ENCODE results near the gene RNPEPL1.

Gene RNPEPL1

DNA sequence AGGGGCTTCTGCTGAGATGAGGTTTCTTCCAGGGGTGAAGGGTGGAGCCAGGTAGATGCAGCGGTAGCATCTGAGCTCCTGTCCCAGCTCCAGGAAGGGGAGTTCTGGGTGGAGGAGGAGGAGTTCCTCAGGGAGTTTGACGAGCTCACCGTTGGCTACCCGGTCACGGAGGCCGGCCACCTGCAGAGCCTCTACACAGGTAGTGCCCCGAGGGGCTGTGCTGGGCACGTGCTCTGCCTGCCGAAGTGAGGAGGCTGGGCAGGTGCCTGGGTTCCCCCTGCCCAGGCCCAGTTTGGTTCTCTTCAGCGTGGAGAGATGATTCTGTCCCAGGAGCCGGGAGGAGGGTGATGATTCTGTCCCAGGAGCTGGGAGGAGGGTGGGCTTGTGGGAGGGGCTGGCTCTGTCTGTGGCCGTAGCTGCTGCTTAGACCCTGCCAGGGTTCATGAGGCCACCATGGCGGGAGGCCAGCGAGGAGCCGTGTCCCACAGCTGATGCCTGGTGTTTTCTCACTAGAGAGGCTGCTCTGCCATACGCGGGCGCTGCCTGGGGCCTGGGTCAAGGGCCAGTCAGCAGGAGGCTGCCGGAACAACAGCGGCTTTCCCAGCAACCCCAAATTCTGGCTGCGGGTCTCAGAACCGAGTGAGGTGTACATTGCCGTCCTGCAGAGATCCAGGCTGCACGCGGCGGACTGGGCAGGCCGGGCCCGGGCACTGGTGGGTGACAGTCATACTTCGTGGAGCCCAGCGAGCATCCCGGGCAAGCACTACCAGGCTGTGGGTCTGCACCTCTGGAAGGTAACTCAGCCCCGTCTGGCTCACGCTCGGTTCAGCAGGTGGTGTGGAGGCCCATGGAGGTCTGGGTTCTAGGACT, 26.5 kb downstream of the RNPEPL1 start:
- no peak for DNase-seq

DNA sequence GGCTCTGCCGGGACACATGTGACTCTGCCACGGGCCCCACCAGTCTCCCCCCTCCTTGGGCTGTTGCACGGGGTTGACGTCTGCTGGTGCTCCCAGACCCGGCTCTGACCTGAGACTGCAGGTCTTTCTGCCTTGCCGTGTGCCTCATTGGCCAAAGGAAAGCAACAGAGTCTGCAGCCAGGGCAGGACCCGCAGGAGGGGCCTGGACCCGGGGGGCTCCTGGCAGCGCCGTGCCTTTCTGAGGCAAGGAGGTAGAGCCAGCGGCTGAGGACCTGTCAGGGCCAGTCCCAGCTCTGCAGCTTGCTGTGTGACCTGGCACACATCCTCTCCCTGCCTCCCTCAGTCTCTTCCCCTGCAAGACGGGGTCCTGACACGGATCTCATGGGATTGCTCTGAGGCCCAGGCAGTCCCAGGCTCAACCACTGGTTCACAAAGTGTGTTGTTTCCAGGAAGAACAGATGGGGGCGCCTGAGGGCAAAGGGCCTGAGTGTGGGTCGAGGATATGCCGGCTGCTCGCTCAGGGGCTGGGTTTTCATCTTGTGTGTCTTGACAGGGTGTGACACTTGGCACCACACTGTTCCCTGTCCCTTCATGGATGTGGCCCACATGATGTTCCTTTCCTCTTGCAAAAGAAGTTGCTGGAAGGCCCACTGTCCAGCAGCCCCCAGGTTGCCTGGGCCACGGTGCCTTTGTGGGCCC, 27.2 kb downstream of the RNPEPL1 start:
- no peak for DNase-seq

DNA sequence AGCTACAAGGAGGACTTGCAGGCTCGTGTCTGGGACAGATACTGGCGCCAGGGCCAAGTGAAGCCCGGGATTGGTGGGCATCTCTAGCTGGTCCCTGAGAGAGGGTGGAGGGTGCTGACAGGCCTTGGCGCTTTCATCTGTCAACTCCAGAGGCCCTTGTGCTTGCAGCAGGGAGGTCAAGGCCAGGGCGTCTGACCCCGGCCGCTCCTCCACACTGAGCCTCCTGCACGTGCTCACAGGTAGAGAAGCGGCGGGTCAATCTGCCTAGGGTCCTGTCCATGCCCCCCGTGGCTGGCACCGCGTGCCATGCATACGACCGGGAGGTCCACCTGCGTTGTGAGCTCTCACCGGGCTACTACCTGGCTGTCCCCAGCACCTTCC, 27.8 kb downstream of the RNPEPL1 start:
- no peak for DNase-seq

DNA sequence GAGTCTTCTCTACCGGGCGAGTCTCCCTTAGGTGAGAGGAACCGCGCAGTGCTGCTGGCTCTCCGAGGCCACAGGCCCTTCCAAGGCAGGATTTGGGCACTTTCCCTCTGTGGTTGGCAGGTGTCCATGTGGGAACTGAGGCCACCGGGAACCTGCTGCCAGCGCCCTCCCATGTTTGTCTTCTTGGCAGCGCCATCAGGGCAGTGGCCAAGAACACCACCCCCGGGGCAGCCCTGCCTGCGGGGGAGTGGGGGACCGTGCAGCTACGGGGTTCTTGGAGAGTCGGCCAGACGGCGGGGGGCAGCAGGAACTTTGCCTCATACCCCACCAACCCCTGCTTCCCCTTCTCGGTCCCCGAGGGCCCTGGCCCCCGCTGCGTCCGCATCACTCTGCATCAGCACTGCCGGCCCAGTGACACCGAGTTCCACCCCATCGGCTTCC, 28.2 kb downstream of the RNPEPL1 start:
- DNase-seq, result no peak

DNA sequence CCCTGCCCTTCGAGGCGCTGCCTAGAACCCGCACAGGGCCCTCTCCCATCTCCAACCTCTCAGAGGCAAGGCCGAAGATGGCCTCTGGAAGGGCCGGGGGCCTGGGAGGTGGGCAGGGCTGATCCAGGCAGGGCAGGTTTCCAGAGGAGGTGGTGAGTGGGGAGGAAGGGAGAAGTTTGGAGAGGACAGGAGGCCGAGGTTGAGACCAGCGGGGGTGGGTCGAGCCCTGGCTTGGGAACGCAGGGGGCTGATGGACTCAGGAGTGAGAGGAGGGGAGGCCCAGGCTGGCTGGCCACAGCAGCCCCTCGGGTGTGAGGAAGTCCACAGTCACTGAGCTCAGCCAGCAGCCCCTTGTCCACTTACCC, 28.8 kb downstream of the RNPEPL1 start:
- DNase-seq, result no peak

DNA sequence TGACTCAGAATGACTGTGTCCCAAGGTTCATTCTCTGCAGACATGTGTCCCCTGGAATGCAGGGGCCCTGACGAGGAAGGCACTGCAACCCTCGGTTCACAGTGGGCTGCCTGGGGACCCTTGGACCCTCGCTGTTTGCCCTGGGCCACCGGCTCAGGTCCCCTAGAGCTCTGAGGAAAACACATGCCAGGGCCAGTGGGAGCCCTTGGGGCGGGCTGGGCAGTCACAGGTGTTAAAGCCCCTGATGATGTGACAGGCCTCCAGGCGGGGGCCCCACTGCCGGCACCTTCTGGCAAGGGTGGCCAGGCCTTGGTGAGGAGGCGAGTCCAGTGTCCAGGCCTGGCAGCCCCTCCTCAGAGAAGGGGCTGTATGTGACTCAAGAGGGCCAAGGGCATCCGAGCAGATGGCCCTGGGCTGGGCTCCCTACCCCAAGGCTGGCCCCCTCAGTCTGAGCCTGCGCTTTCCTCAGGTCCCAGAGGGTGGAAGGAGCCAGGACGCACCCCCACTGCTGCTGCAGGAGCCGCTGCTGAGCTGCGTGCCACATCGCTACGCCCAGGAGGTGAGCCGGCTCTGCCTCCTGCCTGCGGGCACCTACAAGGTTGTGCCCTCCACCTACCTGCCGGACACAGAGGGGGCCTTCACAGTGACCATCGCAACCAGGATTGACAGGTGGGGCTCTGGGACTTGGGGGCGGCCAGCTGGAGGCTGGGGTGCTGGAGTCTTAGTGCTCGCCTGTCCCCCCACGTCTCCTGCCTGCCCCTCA, 29.3 kb downstream of the RNPEPL1 start:
- DNase-seq, result no peak

DNA sequence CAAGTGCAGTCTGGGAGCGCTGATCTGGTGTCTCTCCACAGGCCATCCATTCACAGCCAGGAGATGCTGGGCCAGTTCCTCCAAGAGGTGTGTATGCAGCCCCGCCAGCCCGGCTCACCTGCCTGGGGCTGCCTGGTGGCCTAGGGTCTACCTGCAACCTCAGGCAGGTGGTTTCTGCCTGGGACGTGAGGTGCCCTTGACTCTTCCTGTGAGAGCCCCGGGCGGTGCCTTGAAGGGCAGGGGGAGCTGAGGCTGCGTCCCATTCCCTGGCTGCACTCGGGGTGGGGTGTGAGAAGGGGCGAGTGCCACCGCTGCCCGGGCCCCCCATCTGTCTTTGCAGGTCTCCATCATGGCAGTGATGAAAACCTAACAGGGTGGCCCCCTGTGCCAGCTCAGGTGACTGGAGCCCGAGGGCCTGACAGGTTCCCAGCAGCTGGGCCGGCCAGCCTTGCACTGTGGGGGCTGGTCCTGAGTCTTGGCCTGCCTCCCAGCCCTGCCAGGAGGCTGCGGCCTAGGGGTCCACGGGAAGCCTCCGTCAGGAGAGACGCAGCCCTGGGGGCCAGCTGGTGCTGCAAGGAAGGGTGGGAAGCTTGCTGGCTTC, 30.1 kb downstream of the RNPEPL1 start:
- no peak for DNase-seq

DNA sequence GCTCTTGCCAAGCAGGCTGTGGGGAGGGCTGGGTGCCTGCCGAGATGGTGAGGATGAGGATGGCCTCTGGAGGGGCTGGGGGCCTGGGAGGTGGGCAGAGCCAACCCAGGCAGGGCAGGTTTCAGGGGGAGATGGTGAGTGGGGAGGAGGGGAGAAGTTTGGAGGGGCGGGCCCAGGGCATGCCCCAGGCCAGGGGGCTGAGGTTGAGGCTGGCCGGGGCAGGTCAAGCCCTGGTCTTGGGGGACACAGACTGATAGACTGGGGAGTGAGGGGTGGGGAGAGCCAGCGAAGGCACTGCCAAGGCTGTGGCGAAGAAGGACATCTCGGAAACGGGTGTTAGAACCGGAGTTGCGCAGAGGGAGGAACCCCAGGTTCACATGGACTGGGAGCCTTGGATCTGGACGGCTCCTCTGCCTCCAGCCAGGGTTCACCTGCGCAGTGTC, 30.9 kb downstream of the RNPEPL1 start:
- DNase-seq, result no peak

DNA sequence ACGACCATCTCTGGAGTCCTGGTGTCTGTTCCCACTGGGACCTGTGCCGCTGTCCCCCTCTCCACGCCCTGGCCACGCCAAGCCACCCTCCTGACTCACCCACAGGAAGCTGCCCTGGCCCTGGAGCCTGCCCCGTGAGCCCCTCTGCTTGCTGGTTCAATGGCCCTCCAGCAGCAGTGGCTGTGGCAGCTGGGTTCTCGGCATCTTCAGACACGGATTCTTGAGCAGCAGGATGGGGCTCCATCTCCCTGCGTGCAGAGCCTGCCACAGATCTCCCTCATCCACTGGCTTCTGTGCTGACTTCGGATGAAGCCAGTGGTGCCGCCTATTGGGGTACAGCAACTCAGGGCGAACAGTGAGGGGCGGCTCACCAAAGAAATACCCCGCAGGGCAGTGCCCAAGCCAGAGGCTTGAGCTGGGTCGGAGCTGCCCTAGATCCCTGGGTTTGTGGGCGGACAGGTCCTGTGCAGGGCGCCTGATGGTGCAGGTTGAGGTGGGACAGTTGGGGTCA, 32.2 kb downstream of the RNPEPL1 start:
- DNase-seq, result no peak

DNA sequence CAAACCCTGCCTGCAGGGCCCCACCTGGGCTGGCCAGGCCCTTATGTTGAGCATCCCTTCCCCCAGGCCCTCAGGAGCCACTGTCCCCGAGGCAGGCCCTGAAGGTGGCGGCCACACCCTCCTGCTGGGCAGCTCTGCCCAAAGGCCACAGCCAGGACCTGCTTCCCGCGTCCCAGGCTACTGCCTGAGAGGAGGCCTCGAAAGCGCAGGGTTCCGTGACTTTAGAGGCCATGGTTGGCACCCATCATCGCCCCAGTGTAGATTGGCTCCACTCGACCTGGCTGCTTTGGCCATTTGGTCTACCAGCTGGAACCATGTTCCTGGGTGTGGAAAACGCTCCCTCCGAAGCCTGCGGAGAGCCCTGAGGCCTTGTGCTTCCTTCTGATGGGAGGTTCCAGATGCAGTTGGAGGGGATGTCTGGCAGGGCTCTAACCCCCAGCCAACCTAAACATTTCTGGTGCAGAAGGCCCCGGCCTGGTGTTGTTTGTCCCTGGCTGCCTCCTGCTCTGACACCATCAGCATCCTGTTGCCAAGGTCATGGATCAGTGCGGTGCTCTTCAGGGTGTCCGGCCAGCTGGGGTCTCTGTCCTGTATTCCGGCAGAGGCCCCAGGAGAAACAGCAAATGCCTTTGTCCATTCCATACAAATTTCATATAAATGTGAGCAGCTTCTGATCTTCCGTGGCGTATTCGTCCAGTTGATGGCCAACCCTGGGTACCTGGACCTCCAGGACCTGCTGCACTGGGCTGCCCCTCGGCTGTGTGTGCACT, 33.0 kb downstream of the RNPEPL1 start:
- DNase-seq, result no peak

DNA sequence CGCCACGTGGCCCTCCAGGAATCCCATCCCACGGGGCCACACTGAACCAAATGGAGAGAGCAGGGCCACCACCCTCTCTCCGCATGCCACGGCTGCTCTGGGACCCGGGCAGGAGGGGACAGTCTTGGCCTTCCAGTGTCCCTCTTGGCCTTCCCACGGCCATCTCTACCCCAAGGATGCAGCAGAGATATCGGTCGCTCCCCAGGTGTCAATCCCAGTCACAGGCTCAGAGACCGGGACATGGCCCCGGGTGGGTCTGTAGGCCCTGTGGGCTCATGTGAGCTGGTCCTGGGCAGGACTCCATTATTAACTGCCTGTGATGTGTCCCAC, 33.5 kb downstream of the RNPEPL1 start:
- no peak for DNase-seq

DNA sequence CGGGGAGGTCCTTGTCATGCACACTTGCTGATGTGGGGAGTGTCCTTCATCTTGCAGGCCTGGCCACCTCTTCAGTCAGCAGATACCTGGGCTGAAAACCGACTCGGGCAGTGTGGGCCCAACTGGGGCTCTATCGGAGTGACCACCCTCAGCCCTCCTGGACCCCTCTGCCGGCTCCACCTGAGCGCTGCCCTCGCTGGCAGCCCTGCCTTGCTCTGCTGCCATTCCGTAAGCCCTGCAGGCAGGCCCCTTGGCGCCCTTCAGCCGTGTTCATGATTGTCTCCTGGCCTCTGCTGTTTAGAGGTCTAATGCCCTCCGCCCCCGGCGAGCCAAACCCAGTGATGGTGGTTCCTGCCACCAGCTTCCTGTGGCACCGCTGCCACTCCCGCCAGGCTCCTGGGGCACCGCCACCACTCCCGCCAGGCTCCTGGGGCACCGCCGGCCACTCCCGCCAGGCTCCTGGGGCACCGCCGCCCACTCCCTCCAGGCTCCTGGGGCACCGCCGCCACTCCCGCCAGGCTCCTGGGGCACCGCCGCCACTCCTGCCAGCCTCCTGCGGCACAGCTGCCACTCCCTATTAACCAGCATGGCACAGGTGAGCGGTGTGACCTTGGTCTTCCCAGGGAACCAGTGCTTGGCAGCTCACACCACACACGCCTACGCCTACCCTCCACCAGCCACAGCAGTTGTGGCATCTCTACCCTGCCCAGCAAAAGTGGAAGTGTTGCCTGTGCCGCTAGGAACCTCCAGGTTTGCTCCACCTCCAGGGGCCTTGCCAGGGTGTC, 34.2 kb downstream of the RNPEPL1 start:
- DNase-seq, result no peak

DNA sequence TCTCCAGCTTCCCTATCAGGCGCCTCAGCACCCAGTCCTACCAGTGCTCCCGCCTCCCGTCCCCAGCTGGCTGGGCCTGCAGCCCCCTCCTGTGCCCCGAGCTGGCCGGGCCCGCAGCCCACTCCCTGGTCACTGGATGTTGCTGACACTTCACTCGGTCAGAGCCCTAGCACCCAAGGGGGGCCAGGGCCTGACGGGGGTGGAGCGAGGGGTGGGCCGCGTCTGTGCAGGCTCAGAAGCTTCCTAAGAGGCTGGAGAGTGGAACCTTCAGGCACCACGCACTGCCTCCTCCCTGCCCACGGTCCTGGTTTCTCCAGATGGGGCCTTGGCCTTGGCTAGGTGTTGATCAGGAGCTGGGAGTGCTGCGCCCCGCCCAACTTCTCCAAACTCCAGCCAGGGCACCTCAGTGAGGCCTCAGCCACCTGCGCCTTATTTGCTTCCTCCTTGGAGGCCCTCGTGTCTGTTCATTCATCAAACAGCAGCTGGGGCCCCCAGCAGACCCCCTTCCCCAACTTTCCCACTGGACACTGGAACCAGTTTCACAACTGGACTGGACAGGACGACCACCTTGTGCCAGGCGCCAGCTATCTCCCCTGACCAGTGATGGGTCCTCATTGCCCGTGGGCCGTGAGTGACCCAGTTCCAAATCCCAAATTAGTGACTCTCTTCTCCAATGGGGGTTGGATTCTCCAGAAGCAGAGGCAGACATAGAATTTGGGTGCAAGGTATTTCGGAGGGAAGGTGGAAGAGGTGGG, 35.0 kb downstream of the RNPEPL1 start:
- no peak for DNase-seq

DNA sequence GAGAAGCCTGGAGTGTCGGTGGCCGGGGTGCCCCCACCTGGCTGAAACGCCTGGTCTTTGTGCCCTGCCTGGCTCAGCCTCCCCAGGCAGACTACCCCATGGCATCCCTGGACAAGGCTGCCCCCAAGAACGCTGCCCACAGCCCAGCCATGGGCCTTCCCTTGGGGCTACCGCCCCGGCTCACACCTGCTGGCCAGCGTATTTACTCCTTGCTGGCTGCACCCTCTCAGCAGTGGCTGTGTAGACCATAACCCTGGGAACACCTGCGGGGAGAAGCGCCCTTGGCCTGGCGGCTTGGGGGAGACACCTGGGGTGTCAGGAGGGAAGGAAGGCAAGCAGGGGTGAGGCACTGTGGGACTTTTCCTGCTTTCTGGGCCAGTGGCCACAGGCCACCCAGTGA, 35.6 kb downstream of the RNPEPL1 start:
- no peak for DNase-seq

DNA sequence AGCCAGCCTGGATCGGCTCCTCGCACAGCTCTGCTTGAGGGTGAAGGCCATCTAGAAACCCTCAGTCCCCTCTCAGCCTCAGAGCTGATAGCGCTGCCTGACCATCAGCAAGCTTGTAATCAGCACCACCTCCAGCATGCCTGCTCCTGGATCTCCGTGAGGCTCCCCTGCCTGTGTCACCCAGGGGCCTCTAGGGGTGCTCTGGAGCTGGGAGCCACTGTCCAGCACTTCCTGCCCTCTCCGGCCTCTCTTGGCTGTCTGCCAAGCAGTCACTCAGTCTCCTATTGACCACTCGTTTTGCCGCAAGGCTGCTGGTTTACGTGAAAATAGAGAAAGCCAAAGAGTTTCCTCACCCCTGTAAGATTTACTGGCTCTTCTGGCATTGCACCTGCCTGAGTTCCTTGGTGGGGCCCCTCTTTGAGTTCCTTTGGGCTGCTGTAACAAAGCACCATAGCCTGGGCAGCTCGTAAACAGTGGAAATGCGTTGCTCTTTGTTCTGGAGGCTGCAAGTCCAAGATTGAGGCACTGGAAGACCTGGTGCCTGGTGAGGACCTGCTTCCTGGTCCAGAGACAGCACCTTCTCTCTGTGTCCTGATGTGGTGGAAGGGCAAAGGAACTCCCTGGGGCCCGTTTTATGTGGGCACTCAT, 36.1 kb downstream of the RNPEPL1 start:
- no peak for DNase-seq

DNA sequence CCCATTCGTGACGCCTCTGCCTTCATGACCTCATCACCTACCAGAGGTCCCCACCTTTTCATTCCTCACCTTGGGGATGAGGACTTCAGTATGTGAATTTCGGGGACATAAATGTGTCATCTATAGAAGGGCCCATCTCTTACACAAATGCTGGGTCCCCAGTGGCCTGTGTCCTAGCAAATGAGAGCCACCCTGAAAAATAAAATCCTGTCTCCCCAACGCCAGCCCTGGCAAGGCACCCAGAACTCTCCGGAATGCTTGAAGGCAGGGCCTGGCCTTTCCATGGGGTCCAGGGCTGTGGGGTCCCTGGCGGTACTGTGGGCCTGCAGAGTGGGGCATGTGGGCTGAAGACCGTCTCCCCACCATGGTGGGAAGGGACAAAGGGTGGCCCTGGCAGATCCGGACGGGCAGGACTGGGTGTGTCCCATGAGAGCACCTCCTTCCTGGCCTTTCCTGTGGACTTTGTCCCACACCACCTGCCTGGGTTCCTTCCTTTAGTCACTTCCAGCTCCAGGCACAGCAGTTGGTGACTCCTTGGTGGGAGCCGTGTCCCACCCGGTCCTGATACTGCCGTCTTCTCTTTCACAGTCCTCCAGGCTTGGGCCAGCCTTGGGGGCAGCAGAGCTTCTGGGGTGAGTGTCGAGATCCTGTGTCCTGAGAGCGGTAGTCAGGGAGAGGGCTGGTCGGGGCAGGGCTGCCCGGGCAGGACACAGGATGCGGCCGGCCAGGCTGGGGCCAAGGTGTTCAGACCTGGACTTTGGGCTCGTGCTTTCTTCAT, 36.8 kb downstream of the RNPEPL1 start:
- no peak for DNase-seq

DNA sequence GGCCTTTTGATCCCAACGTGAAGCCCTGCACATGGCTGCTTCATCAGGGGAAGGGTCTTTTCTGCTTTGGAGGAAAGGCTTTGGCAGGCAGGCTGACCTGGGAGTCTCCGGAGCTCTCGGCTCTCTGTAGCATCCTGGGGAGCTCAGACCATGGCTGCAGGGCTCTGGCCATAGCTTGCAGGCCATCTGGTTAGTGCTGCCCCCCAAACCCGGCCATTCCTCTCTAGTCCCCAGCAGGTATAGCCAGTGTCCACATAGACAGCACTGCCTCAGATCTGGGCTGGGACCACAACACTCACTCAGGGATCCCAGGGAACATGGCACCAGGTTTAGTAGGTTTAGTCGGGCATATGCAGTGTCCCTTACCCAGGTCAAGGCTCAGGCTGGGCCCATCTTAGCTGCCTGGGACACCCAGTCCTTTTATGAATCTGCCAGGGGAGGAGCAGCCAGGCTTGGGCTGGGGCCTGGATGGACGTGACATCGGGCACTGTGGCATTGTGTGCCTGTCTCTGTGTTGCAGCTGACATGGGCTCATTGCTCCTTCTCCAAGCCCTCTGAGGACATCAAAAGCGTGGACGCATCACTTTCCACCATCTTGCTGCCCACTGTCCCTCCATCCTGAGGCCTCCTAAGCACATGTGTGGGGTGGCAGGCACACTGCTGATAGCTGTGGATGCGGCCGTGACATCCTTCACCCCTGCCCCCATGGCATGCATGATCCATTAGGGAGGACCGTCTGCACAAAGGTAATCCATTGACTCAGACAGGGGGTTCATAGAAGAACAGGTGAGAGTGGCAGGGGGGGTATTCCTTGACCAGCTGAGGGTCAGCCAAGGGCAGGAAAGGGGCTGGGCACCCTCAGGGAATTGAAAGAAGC, 37.8 kb downstream of the RNPEPL1 start:
- no peak for DNase-seq

DNA sequence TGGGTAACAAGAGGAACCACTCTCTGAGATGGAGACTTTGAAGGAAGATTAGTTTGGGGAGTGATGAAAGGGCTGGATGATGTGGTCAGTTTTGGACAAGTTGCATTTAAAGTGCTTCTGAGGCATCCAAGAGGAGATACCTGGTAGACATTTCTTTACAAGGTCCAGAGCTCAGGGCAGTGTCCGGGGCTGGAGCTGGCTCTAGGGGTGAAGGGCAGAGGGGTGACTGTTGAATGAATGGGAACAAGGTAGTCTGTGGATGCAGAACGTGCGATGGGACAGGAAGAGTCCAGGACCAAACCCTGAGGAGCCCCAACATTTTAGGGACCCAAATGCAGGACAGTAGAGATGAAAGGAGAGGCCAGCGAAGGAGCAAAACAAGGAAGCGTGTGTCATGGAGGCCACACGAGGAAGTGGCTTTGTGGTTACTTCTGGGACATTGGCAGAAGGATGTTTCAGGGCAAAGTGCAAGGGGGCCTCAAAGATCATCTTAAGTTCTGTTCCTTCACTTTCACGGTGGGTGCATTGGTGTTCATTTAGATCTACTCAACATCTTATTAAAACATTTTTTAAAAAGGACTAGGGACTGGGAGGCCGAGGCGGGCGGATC, 43.4 kb downstream of the RNPEPL1 start:
- DNase-seq, result no peak
